GM19324 (cell line): Measurements from ENCODE around the gene FAM210A.

Source experiments
- ATAC-seq: cut with Tn5 transposase; IDR thresholded peaks from one replicate; pipeline ENCODE4 v1.9.1; 2021; ENCODE audit warnings: mild to moderate bottlenecking, moderate library complexity; ENCODE audit not compliant: unreplicated experiment, low FRiP score

FAM210A gene

DNA sequence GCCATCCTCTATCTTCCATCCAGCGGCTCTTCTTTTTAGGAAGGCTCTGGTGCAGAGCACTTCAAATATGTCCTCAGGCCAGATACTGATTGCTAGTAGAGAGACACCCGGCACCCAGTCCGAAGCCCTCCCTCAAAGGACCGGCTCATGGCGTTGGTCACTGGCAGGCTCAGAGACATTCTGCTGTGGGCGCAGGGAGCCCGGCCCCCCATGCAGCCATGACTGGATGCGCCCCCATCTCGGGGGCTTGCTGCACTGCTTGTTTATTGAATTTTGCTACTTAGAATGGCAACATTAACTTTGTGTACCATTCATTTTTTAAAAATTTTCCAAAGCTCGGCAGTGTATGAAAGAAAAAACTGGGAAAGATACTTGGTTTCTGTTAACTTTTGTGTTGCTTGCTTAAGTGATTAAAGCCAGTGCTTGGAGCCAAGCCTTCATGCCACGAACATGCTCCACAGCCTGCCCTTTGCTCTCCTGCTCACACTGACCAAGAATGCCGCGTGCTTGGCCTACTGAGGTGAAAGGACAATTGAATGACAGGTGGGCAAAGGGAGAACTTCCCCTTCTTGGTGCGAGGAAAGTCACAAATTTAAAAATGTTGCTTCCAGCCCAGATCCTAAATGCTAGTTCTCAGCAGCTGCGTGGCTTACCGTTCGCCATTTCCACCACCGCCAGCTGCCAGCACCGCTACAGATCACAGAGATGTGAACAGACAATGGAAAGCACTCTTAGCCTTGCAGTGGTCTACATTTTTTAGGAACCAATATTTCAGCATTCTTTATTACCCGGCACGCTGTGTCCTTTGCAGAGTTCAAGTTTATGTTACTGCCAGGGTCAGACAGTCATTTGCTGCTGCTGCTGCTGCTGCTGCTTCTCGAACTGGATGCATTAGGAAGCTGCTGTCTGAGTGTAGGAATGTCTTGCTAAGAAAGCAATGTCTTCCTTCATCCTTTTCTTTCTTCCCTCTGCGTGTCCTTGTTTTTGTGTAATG, 76.7 kb downstream of the FAM210A start:
- ATAC-seq, result no peak

GRCh38 chr18:13647761-13648160, 78.6 kb downstream of the FAM210A start:
- ATAC-seq, result no peak

DNA sequence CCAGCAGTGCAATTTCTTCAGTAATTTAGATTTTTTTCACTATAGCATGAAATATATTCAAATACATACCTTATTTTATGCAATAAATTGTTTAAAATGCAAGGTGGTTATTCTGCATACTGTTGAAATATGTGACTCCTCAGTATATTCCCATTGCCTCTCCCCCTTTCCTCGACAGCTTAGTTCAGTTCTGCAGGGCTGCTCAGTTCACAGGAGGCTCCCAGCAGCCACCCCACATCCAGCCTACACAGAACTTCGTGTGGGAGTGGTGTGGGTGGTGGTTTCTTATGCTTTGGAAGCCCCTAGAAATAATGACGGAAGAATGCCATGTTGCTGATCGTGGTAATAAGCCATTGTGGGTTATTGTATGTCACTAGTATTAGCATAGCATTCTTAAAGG, 79.7 kb downstream of the FAM210A start:
- no peak for ATAC-seq

DNA sequence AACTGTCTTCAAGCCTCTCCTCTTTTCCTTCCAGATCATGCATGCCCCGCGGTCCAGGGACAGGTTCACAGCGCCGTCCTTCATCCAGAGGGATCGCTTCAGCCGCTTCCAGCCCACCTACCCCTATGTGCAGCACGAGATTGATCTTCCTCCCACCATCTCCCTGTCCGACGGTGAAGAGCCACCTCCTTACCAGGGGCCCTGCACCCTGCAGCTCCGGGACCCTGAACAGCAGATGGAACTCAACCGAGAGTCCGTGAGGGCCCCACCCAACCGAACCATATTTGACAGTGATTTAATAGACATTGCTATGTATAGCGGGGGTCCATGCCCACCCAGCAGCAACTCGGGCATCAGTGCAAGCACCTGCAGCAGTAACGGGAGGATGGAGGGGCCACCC, 81.3 kb downstream of the FAM210A start:
- no peak for ATAC-seq

DNA sequence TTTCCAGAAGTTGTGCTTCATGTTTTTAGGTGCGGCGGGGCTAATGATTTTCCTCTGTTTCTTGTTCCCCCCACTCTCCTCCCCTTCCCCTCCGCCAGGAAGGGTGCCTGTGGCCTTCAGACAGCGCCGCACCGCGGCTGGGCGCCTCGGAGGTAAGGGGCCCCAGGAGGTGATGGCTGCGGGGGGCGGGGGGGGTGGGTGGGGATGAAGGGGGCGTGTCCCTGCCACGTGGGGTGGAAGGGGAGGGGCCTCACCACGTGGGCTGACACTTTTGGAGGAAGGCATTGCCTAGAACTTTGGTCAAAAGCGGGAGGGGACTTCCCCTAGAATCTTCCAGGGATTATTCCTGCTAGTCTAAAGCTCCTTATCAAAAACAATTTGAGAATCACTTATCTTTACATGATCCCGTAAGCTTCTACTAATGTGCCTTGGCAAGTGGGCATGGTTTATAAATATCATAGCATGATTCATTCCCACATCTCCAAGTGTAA, 83.1 kb downstream of the FAM210A start:
- ATAC-seq, result no peak

GRCh38 chr18:13642440-13642827, 83.9 kb downstream of the FAM210A start:
- no peak for ATAC-seq

GRCh38 chr18:13641551-13642439, 84.6 kb downstream of the FAM210A start:
- no peak for ATAC-seq

GRCh38 chr18:13640266-13640860, 86.0 kb downstream of the FAM210A start:
- ATAC-seq, result no peak

- no peak for ATAC-seq
These were observed 87.4 kb downstream of the FAM210A start for GRCh38 chr18:13638719-13639595.

GRCh38 chr18:13635046-13635445, 91.3 kb downstream of the FAM210A start:
- ATAC-seq, result no peak

- no peak for ATAC-seq
These were observed 92.7 kb downstream of the FAM210A start for GRCh38 chr18:13633700-13634099.

DNA sequence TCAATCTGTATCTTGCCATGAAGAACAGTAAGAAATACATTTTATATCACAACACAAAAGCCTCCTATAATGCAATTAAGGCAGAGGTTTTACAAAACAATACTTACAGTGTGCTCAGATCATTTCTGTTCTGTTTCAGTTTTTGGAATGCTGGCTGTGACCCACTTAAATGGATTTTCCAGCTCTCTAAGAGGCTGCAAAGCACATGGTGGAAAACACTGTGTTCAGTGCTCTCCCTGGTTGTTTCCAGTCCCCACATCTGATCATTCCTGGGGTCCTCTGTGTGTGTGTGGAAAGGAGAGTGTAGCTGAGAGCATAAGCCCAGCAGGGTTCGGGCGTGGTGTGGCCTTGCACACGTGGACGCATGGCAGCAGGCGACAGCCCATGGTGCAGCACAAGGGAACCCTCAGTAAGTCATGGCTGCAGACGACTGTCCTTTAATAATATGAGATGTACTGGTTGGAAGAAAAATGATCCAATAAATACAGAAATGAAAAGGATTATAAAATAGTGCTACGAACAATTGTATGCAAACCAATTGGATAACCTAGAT, 95.6 kb downstream of the FAM210A start:
- ATAC-seq, result no peak

DNA sequence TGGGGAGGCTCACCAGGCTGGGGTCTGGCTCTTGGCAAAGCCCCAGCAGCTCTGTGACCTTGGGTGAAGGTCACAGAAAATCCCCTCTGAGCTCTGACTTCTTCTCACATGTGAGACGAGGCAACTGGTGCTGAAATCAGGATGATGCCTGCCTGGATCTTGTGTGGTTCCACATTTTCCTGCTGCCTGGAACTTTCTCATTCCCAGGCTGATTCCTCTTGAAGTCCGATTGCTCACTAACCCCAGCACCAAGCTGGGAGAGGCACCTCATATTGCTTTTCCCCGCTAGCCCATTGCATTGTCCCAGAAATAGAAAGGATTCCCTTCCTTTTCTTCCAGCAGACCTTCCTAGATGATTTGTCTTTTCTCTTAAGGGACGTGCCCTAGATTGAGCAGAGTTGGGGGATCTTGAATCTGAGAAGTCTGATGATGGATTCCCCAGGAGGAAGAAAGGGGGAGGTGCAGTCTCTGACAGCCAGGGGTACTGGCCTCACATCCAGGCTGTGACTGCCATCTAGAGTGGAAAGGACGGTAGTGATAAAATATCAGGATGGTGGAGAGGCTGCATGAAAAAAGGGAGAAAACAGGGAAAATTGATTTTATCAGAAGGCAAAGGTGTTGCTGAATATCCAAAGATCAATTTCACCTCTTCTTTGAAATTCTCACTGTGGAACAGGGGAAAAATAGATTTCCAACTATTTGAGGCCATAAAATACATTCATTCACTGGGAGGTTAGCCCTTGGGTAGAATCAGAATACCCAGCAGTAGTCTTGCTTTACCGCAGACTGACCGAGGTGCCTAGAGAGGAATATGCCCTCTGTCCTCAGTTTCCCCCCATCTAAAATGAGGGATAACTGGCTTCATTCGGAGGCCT, 96.3 kb downstream of the FAM210A start:
- ATAC-seq, result no peak

GRCh38 chr18:13628211-13628610, 98.1 kb downstream of the FAM210A start:
- no peak for ATAC-seq

- no peak for ATAC-seq
These were observed 98.7 kb downstream of the FAM210A start for GRCh38 chr18:13627639-13628038.

GRCh38 chr18:13626544-13626908, 99.8 kb downstream of the FAM210A start:
- ATAC-seq, result no peak

DNA sequence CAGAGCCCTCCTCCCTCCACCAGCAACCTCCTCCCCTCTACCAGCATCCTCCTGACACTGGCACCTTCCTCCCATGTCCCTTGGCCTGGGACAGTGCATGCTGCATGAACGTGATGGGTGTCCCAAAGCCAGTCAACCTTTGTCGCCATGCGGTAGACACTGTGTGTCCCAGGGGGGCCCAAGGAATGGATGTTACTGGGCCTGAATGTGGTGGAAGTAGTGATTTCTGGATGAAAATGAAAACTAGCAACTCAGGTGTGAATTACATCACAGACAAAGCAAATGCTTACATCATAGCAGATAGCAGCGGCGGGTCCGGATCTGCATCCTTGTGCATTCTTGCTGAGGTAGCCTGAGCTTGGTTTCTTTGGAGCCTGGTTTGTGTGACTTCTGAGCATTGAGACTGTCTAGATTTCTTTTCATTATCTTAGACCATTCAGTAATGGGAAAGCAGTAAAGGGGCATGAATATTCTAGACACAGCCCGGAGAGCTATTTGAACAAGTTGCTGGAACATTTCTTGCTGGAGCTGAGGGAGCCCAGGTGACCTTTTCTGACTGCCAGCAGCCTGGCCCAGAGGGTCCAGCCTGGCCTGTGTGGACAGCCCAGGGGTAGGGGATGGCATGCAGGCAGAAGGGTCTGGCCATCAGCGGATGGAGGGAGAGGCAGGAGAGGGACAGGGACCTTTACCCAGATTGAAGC, 100.4 kb downstream of the FAM210A start:
- ATAC-seq, result no peak

- no peak for ATAC-seq
These were observed 101.0 kb downstream of the FAM210A start for GRCh38 chr18:13625355-13625754.
